Activated CD8-positive, alpha-beta memory T cell treated with anti-CD3 and anti-CD28 coated beads for 24 hours (primary cell): ENCODE measurements around the gene PLA2G2C.

Source experiments
- DNase-seq: peaks from one replicate; pipeline ENCODE4 v3.0.0-alpha.2; 2020

PLA2G2C gene

DNA sequence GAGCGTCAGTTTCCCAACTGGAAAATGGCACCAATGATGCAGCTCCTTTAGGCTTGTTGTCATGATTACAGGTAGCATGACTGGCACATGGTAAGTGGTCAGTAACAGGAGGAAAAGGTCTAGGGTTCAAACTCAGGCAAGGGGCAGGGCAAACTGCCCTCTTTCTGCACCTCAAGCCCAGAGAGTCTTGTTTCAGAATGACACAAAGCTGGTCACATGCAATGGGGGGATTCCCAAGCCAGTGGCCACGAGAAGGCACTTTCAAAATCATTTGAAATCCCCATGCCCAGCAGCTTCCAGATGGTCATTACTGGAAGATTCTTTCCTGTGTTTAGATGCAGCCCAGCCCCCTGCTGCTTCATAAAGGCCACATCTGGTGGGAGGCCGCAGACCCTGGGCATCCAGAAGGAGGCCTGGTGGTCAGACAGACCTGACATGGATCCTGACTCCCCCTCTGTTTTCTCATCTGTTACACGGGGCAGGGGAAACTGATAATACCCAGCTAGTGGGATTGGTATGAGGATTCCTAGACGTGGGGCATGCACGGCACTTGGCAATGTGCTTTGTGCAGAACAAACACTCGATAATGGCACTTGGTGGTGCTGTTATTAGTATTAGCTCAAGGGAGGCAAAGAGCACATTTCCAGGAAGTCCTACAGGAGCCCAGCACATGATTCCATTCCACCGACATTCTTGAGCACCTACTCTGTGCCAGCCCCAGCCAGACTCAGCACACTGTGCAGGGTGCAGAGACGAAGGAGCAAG, 60.1 kb downstream of the PLA2G2C start:
- DNase-seq: no peak

GRCh38 chr1:20125100-20125499, 61.2 kb downstream of the PLA2G2C start:
- no peak for DNase-seq

GRCh38 chr1:20124456-20125057, 61.8 kb downstream of the PLA2G2C start:
- no peak for DNase-seq

DNA sequence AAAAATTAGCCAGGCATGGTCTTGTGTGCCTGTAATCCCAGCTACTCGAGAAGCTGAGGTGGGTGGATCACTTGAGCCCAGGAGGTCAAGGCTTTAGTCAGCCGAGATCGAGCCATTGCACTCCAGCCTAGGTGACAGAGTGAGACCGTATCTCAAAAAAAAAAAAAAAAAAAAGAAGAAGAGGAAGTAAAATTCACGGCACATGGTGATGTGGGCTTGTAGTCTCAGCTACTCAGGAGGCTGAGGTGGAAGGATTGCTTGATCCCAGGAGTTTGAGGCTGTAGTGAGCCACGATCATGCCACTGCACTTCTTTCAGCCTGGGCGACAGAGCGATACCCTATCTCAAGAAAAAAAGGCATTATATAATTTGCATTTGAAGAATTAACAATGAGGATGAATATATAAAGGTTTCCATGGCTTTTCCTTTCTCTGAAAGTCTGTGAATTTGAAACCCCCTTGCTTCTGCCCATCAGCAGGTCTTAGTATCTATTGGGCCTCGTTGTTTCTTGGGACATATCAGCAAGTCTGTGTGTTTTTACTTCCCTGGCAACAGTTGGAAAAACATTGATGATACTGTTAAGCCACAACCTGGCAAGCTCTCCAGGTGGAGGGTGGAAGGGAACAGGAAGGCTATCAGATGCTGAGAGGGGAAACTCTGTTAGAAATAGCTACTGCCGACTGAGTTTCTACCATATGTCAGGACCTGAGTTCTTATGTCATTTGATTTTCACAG, 62.4 kb downstream of the PLA2G2C start:
- DNase-seq: no peak

DNA sequence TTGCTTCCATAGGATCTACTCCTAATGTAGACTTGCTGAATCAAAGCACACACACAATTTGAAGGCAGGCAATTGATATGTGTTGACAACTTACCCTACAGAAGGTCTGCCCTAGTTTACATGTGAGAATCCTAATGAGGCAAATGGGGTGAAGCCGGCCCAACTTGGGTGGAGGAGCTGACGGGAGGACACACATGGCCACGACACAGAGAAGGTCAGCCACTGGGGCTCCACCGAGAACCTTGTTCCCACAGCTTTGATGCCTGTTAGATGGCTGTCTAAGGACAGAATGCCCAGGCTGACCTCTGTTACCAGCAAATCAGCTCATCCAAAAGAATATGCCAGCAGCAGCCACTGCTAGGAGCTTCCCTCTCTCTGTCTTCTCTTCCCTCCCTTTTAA, 65.5 kb downstream of the PLA2G2C start:
- no peak for DNase-seq

DNA sequence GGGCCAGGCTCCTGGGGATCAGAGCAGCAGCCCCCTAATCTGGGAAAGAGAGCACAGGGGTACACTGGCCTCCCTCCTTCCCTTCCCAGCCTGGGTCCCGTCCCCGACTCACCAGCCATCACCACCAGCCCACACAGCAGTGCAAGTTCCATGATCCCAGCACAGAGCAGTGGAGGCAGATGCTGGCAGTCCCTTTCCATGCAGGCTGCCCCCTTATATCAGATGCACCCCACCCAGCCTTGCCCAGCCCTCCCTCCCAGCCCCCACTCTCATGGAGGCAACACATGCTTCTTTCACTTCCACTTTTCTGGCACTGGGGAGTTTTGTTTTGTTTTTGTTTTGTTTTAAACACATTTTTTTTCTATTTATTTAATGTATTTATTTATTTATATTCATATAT, 67.0 kb downstream of the PLA2G2C start, which contains the start of gene PLA2G2D:
Gene PLA2G2D, minus strand, starts transcription at position 190 of the 400 bp plus-strand sequence. Its CDS starts 38 bp downstream, at position 152.
- no peak for DNase-seq

GRCh38 chr1:20117236-20117635, 69.1 kb downstream of the PLA2G2C start:
- no peak for DNase-seq

GRCh38 chr1:20115916-20116315, 70.4 kb downstream of the PLA2G2C start:
- DNase-seq: no peak

DNA sequence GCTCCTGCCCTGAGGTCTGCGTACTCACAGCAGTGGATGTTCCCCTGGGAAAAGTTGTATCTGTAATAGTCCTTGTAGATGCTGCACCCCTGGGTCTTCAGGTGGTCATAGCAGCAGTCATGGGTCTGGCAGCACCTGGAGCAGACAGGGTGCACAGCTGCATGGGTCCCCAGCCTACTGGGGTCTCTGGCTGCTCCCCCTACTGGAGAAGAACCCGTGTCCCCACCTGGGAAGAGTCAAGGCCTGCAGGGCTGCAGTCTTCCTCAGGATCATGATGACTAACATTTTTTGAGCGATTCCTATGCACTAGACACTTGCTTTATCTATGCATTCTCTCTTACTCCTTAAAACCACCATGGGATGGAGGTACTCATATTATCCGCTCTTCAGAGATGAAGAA, 70.8 kb downstream of the PLA2G2C start:
- no peak for DNase-seq

DNA sequence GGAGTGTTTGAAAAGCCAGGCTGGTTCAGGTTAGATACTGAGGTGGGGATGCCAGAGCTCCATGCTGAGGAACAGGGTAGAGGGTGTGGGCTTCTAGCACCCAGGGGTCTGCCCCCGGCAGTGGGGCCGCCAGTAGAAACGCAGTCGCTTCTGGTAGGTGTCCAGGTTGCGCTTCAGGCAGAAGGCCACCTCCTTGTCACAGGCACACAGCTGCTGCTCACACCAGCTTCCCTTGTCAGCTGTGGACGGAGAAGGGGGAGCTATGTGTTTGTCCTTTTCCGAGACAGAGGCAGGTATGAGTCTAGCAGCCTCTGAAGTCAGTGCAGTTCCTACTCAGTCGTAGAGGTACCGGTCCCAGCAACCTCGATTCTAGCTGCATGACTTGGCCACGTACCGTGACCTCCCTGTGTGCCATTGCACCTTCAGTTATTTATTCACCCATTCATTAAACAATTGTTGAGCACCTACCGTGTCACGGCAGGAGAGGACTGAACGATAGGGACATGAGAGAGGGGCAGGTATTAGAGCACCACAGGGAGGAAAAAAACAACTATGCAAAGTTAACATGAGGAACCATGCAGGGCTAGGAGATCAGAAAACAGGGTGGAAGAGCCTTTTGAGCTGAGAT, 72.2 kb downstream of the PLA2G2C start:
- DNase-seq: no peak
